HepG2 (cell line): ENCODE measurements around the gene HEMK1. TPM values are rescaled to one million over a fixed set of nuclear protein-coding genes. Genes with fewer than 3 reads are reported as not detected.

ENCODE experiments used
- ATAC-seq: fragments of 200-7000 bp; cut with Tn5 transposase; 3 replicates; pipeline ENCODE4 v1.9.1; 2020; ENCODE audit warnings: mild to moderate bottlenecking, moderate library complexity
- BruUV-seq: library from RNA; stranded (reverse); fragments of 400-500 nt; replicated peaks from 2 replicates; lab custom pipeline; 2021; lab: Mats Ljungman, UMichigan
- CTCF ChIA-PET: fragments of 300-600 bp; formaldehyde crosslinking; extraction: SDS; loops from one replicate; lab custom pipeline; 2021; ENCODE audit warnings: low total read pairs, inconsistent platforms, low intra/inter-chr PET ratio; lab: Yijun Ruan, JAX
- POLR2A ChIA-PET: fragments of 350-600 bp; sonication (Branson Sonifier 250); formaldehyde crosslinking; loops from one replicate; lab custom pipeline; 2020; ENCODE audit warnings: antibody characterized with exemption, inconsistent platforms; lab: Yijun Ruan, JAX
- DNase-seq: peaks from one replicate; pipeline ENCODE4 v3.0.0-alpha.2; 2015; ENCODE audit warnings: low spot score
- FAIRE-seq: peaks from 3 replicates; lab custom pipeline; 2011; peaks lifted over from hg19 to GRCh38; lab: Jason Lieb, UNC
- H2AFZ ChIP-seq: one replicate; pipeline ENCODE4 v1.6.1; 2011; ENCODE audit warnings: low read length, inconsistent platforms
- H3K27ac ChIP-seq: fragments of 300-600 bp; 3 replicates; pipeline ENCODE4 v1.8.0; 2011; ENCODE audit warnings: mixed run types, mild to moderate bottlenecking, mixed read lengths, low read length, inconsistent platforms; ENCODE audit not compliant: insufficient read depth; ENCODE audit errors: extremely low read length
- H3K27me3 ChIP-seq, 2 experiments: fragments of 200-600 bp in 1 of 2; 2 replicates in 1 of 2; 3 replicates in 1 of 2; pipeline versions ENCODE4 v1.6.0 to v1.8.0; 2011; ENCODE audit warnings: low read length in 2 of 2, mild to moderate bottlenecking in 2 of 2, moderate library complexity in 2 of 2, inconsistent platforms in 1 of 2; ENCODE audit not compliant: insufficient read depth in 2 of 2, control insufficient read depth in 1 of 2
- H3K36me3 ChIP-seq, 2 experiments: fragments of 200-600 bp in 1 of 2; replicated peaks in 1 of 2; 2 replicates in 1 of 2; 3 replicates in 1 of 2; pipeline versions ENCODE4 v1.5.1 to v1.8.0; 2011; ENCODE audit warnings: low read length in 2 of 2, inconsistent platforms in 1 of 2; ENCODE audit not compliant: insufficient read depth in 2 of 2, control insufficient read depth in 1 of 2
- H3K4me1 ChIP-seq: 2 replicates; pipeline ENCODE4 v1.5.1; 2012; ENCODE audit warnings: low read length, inconsistent platforms; ENCODE audit not compliant: insufficient read depth
- H3K4me2 ChIP-seq: 2 replicates; pipeline ENCODE4 v1.6.0; 2011; ENCODE audit warnings: low read depth, low read length, inconsistent platforms
- H3K4me3 ChIP-seq, 3 experiments: fragments of 200-600 bp in 1 of 3; sonication (generic), shearing (Covaris generic) in 1 of 3; replicated peaks in 1 of 3; 2 replicates each; pipeline ENCODE4 v1.5.1; 2011 to 2016; ENCODE audit warnings: low read length in 3 of 3, inconsistent platforms in 2 of 3, low read depth in 2 of 3, mild to moderate bottlenecking in 2 of 3, control low read depth in 1 of 3, mixed read lengths in 1 of 3; ENCODE audit not compliant: insufficient read depth in 1 of 3
- H3K79me2 ChIP-seq: one replicate; pipeline ENCODE4 v1.6.1; 2011; ENCODE audit warnings: low read length, inconsistent platforms; ENCODE audit not compliant: insufficient read depth
- H3K9ac ChIP-seq: 2 replicates; pipeline ENCODE4 v1.6.0; 2011; ENCODE audit warnings: mild to moderate bottlenecking, low read depth, low read length, inconsistent platforms; ENCODE audit not compliant: insufficient read depth
- H3K9me3 ChIP-seq: 2 replicates; pipeline ENCODE4 v1.5.1; 2012; ENCODE audit warnings: mild to moderate bottlenecking, low read length
- H4K20me1 ChIP-seq: 2 replicates; pipeline ENCODE4 v1.6.0; 2011; ENCODE audit warnings: inconsistent platforms, mild to moderate bottlenecking, low read length, moderate library complexity; ENCODE audit not compliant: insufficient read depth
- ADNP ChIP-seq: sonication (generic); formaldehyde crosslinking; IDR thresholded peaks from 2 replicates; pipeline ENCODE4 v1.4.0; 2020; ENCODE audit warnings: missing genetic modification reagents
- CHCHD3 ChIP-seq: sonication (generic); formaldehyde crosslinking; IDR thresholded peaks from 2 replicates; pipeline ENCODE4 v1.8.0; 2022; ENCODE audit warnings: mild to moderate bottlenecking, missing genetic modification reagents, moderate library complexity
- HNF4A ChIP-seq: sonication (generic); formaldehyde crosslinking; IDR thresholded peaks from 2 replicates; pipeline ENCODE4 v1.4.0; 2020; ENCODE audit warnings: missing genetic modification reagents
- PRDM15 ChIP-seq: sonication (generic); formaldehyde crosslinking; IDR thresholded peaks from 2 replicates; pipeline ENCODE4 v1.4.0; 2020; ENCODE audit warnings: missing genetic modification reagents
- TCF12 ChIP-seq, 2 experiments: fragments of 450-650 bp in 1 of 2; sonication (generic) in 1 of 2; formaldehyde crosslinking in 1 of 2; IDR thresholded peaks; 2 replicates each; pipeline versions ENCODE4 v1.6.1 to v1.8.0; 2017 to 2022; ENCODE audit warnings: antibody characterized with exemption in 1 of 2, mild to moderate bottlenecking in 1 of 2, missing genetic modification reagents in 1 of 2, moderate library complexity in 1 of 2
- ZNF10 ChIP-seq: sonication (generic); formaldehyde crosslinking; IDR thresholded peaks from 2 replicates; pipeline ENCODE4 v1.4.0; 2020; ENCODE audit warnings: mild to moderate bottlenecking, low read depth, missing genetic modification reagents, borderline replicate concordance
- ZNF317 ChIP-seq: sonication (generic); formaldehyde crosslinking; IDR thresholded peaks from 2 replicates; pipeline ENCODE4 v1.5.0; 2020; ENCODE audit warnings: mild to moderate bottlenecking, missing genetic modification reagents
- ZNF407 ChIP-seq: sonication (generic); formaldehyde crosslinking; IDR thresholded peaks from one replicate; pipeline ENCODE4 v1.5.1; 2020; ENCODE audit warnings: mild to moderate bottlenecking, missing genetic modification reagents; ENCODE audit errors: not compliant biosample characterization
- WGBS: methylation state at CpG from one replicate; pipeline ENCODE4 v1.1.6; 2017; ENCODE audit warnings: low lambda C conversion rate; 5-methylcytosine and 5-hydroxymethylcytosine counted together
- in situ Hi-C: cut with HindIII; loops from 2 replicates; pipeline ENCODE4 v1.10.0; 2017; ENCODE audit warnings: low pct_unique_long_range_greater_than_20kb; ENCODE audit not compliant: extremely low pct_ligation_motif_present
- intact Hi-C: fragments of 100-400 bp; cut with micrococcal nuclease; formaldehyde crosslinking; loops from one replicate; pipeline ENCODE4 v1.10.0; 2022; ENCODE audit not compliant: unreplicated experiment
- polyA plus RNA-seq, 8 experiments: library from polyadenylated mRNA; depleted of rRNA in 3 of 8; stranded (reverse) in 7 of 8; unstranded in 1 of 8; fragments of >200 nt; fragmentation: Illumina TruSeq in 4 of 8; extraction: Trizol in 4 of 8; gene quantifications; 2 replicates each; pipeline versions ENCODE4 v1.2.1 to v1.2.3, GENCODE V29; 2011 to 2016; ENCODE audit warnings: low read depth in 4 of 8, missing spikeins in 1 of 8, mixed read lengths in 1 of 8; ENCODE audit not compliant: insufficient read depth in 1 of 8
- total RNA-seq, 5 experiments: library from RNA; depleted of rRNA; stranded (reverse); fragments of >200 nt; fragmentation: Illumina TruSeq; extraction: Trizol; gene quantifications; 2 replicates each; pipeline ENCODE4 v1.2.3, GENCODE V29; 2016; ENCODE audit warnings: low read depth in 1 of 5

Gene HEMK1
- total and polyA plus RNA-seq, 2 of the 13 experiments (the other 11 are each of a cell fraction or from before 2014, with no cell fraction given) = 9.8 to 12.6 TPM

- H3K27ac ChIP-seq = peak overlapping the region; percentile 99
- no peaks in the 10 kb centered on the region for H3K79me2 ChIP-seq
- DNase-seq (peak; percentile 57), FAIRE-seq (peak; percentile 52), ATAC-seq (peak; percentile 55)
- 33% methylated on average over 14 of the region's 17 CpGs for WGBS
- peaks cover 100% of the 10 kb centered on the region for H3K4me1 ChIP-seq
- H4K20me1 ChIP-seq = no peaks in the 10 kb centered on the region
- POLR2A ChIA-PET = interaction anchor here (0.9 to 5.7 kb wide), 11 partner anchors 9 to 251 kb away, joined by 3 to 176 read pairs (median 7); partner anchors contain the start of genes CISH and HEMK1
- H3K4me3 ChIP-seq = peak overlapping the region in 2 of 3 experiments; percentile 21 to 49; a peak in 3 of 6 replicates
- no peak overlapping the region for H2AFZ ChIP-seq
- no peaks in the 10 kb centered on the region; a peak in 1 of 5 replicates for H3K27me3 ChIP-seq
- H3K9ac ChIP-seq = peak overlapping the region; percentile 79
- CTCF ChIA-PET = interaction anchor here (1.0 kb wide), 1 partner anchor 26 kb away, joined by 3 read pairs; no protein-coding TSS in a partner anchor
- in situ Hi-C loops = no loop called here
- H3K4me2 ChIP-seq = peak overlapping the region; percentile 79
- H3K36me3 ChIP-seq = no peaks in the 10 kb centered on the region
- no peaks in the 10 kb centered on the region for H3K9me3 ChIP-seq
- intact Hi-C loops = loop anchor here (2.0 kb wide), 1 partner anchor 15 kb away; no protein-coding TSS in a partner anchor
- BruUV-seq = no TSS peak
- TF ChIP-seq CHCHD3 (no peak), ZNF10 (CRISPR knock-in tag) (no peak), ZNF317 (no peak), ADNP (peak; percentile 100), HNF4A (CRISPR knock-in tag) (peak; percentile 97), PRDM15 (peak; percentile 74), TCF12 (IDR thresholded peaks at IDR 0.05) (no peak), TCF12 (CRISPR knock-in tag; IDR thresholded peaks at IDR 0.05) (no peak), ZNF407 (CRISPR knock-in tag) (peak; percentile 18)
Measured at GRCh38 chr3:50587806-50588758, 18.8 kb downstream of the HEMK1 start.
